Neural crest cell (in vitro differentiated cells): ENCODE measurements around the gene KRT76. TPM values are rescaled to one million over a fixed set of nuclear protein-coding genes. Genes with fewer than 3 reads are reported as not detected.

Source experiments
- DNase-seq: peaks from one replicate; pipeline ENCODE4 v3.0.0; 2021; ENCODE audit warnings: low read depth, mixed read lengths, low spot score
- H3K27ac Mint-ChIP-seq: one replicate; pipeline ENCODE4 v1.8.0; 2021; ENCODE audit warnings: mild to moderate bottlenecking, mixed read lengths; ENCODE audit not compliant: unreplicated experiment
- H3K27me3 Mint-ChIP-seq: 2 replicates; pipeline ENCODE4 v1.8.0; 2021; ENCODE audit warnings: low read depth, mild to moderate bottlenecking, mixed read lengths
- H3K36me3 Mint-ChIP-seq: 2 replicates; pipeline ENCODE4 v1.8.0; 2021; ENCODE audit warnings: low read depth, mild to moderate bottlenecking, mixed read lengths
- H3K4me1 Mint-ChIP-seq: 2 replicates; pipeline ENCODE4 v1.8.0; 2021; ENCODE audit warnings: mixed read lengths
- H3K4me3 Mint-ChIP-seq: one replicate; pipeline ENCODE4 v1.8.0; 2021; ENCODE audit warnings: mild to moderate bottlenecking, mixed read lengths
- H3K9me3 Mint-ChIP-seq: 2 replicates; pipeline ENCODE4 v1.8.0; 2021; ENCODE audit warnings: mixed read lengths
- CTCF ChIP-seq: fragments of 200-600 bp; sonication (generic); conservative IDR thresholded peaks from 2 replicates; pipeline ENCODE4 v1.5.0; 2021; ENCODE audit warnings: antibody characterized with exemption, mild to moderate bottlenecking
- total RNA-seq: library from RNA; stranded (reverse); gene quantifications from 2 replicates; pipeline ENCODE4 v1.2.1, GENCODE V29; 2021

The KRT76 gene
- total RNA-seq, 1 donor from 2014 or later, result not detected

GRCh38 chr12:52744493-52745156 is 32.5 kb downstream of the KRT76 start:
- Mint-ChIP-seq H3K4me1 (no peaks in the 10 kb centered on the region), H3K27ac (no peak overlapping the region)
- no peak for DNase-seq

GRCh38 chr12:52742822-52743457 is 34.2 kb downstream of the KRT76 start:
- H3K36me3 Mint-ChIP-seq, result no peaks in the 10 kb centered on the region
- TF ChIP-seq CTCF, result no peak
- no peak for DNase-seq
- no peaks in the 10 kb centered on the region for H3K4me1 Mint-ChIP-seq
- no peak overlapping the region for H3K27ac Mint-ChIP-seq
- no peak overlapping the region for H3K4me3 Mint-ChIP-seq
- H3K9me3 Mint-ChIP-seq, result no peaks in the 10 kb centered on the region
- H3K27me3 Mint-ChIP-seq, result peaks cover 80% of the 10 kb centered on the region

More at GRCh38 chr12:52744493-52745156, 32.5 kb downstream of the KRT76 start:
- TF ChIP-seq CTCF, result no peak
- Mint-ChIP-seq H3K9me3 (no peaks in the 10 kb centered on the region), H3K27me3 (peaks cover 86% of the 10 kb centered on the region), H3K36me3 (no peaks in the 10 kb centered on the region), H3K4me3 (no peak overlapping the region)

- Mint-ChIP-seq H3K36me3 (no peaks in the 10 kb centered on the region), H3K9me3 (no peaks in the 10 kb centered on the region), H3K27me3 (peaks cover 74% of the 10 kb centered on the region), H3K27ac (no peak overlapping the region), H3K4me1 (no peaks in the 10 kb centered on the region), H3K4me3 (no peak overlapping the region)
- TF ChIP-seq CTCF, result no peak
- no peak for DNase-seq
These were observed 35.0 kb downstream of the KRT76 start for GRCh38 chr12:52742196-52742580.

DNA sequence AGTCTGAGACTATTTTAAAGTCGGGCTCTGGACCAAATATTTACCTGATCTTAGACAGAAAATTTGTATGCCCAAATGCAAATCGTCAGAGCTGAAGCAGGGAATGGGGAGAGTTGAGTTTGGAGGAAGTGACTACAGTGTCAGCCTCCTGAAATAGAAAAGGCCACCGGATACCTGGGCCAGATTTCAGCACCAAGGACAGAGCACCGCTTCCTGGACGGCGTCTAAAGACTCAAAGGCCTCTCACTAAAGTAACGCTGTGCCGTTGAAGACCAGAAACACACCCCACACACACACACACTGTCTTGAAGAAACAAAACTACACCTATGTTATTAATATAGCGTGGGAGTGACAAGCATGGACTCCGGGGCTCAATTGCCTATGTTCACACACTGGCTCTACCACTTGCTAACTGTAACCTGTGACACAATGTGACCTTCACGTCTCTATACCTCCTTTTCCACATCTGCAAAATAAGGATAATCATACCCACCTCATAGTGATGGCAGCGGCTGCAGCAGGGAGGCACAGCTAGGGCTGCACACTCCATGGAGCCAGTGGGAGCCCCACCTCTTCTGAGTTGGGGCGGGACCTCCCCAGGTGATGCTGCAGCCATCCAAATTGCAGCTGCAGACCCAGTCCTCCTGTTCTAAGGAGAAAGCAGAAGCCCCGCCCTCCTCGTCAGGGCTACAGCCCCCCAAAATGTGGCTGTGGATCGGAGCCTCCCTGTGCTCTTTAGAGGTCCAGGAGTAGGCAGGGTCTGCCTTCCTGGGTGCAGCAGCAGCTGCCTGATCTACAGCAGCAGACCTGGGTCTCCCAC is 35.6 kb downstream of the KRT76 start:
- Mint-ChIP-seq H3K4me1 (no peaks in the 10 kb centered on the region), H3K9me3 (no peaks in the 10 kb centered on the region), H3K27ac (no peak overlapping the region), H3K36me3 (no peaks in the 10 kb centered on the region), H3K27me3 (peaks cover 74% of the 10 kb centered on the region), H3K4me3 (no peak overlapping the region)
- TF ChIP-seq CTCF, result no peak
- DNase-seq, result peak; percentile 81

GRCh38 chr12:52740584-52740983 is 36.6 kb downstream of the KRT76 start:
- no peaks in the 10 kb centered on the region for H3K36me3 Mint-ChIP-seq
- H3K27ac Mint-ChIP-seq, result no peak overlapping the region
- no peaks in the 10 kb centered on the region for H3K4me1 Mint-ChIP-seq
- no peak for TF ChIP-seq CTCF
- H3K9me3 Mint-ChIP-seq, result no peaks in the 10 kb centered on the region
- no peak for DNase-seq
- H3K27me3 Mint-ChIP-seq, result peaks cover 73% of the 10 kb centered on the region
- no peak overlapping the region for H3K4me3 Mint-ChIP-seq
